Right cardiac atrium (tissue), 5 donors: ENCODE measurements around the gene ADGRV1. TPM values are rescaled to one million over a fixed set of nuclear protein-coding genes. Genes with fewer than 3 reads are reported as not detected.

Experiments used
- ATAC-seq, 2 donors: fragments of 200-7000 bp; cut with Tn5 transposase; one replicate each; pipeline versions ENCODE4 v1.8.0 to v1.9.1; 2020; ENCODE audit warnings: moderate library complexity in 2 of 2, mild to moderate bottlenecking in 1 of 2
- DNase-seq, 3 donors: peaks; one replicate each; pipeline ENCODE4 v3.0.0-alpha.2; 2020
- H3K27ac ChIP-seq: one replicate; pipeline ENCODE4 v1.5.1; 2013; ENCODE audit warnings: mild to moderate bottlenecking, low read length, control low read depth, moderate library complexity
- H3K27me3 ChIP-seq: one replicate; pipeline ENCODE4 v1.6.1; 2013; ENCODE audit not compliant: control insufficient read depth, insufficient read depth
- H3K4me1 ChIP-seq: one replicate; pipeline ENCODE4 v1.6.1; 2013; ENCODE audit warnings: low read length; ENCODE audit not compliant: control insufficient read depth, insufficient read depth
- H3K4me3 ChIP-seq: one replicate; pipeline ENCODE4 v1.5.1; 2013; ENCODE audit warnings: low read length, control low read depth
- H3K9me3 ChIP-seq: one replicate; pipeline ENCODE4 v1.6.1; 2013; ENCODE audit warnings: low read length; ENCODE audit not compliant: control insufficient read depth
- WGBS: extraction: QIAGEN DNeasy Blood & Tissue Kit; methylation state at CpG from one replicate; pipeline ENCODE4 v1.1.7; 2013; 5-methylcytosine and 5-hydroxymethylcytosine counted together
- intact Hi-C, 4 donors: fragments of 100-400 bp; cut with DNase I; formaldehyde crosslinking; loops; one replicate each; pipeline versions ENCODE4 v1.11.0 to v1.14.0; 2022 to 2023
- polyA plus RNA-seq: library from polyadenylated mRNA; stranded (reverse); fragments of 200-250 nt; gene quantifications from one replicate; pipeline ENCODE4 v1.2.3, GENCODE V29; 2013
- total RNA-seq, 4 donors: library from RNA; stranded (reverse); fragmentation: NEBNext Ultra II Directional; extraction: Animal tissue kit (Norgen Biotek cat#: 25700); gene quantifications; one replicate each; pipeline ENCODE4 v1.2.1, GENCODE V29; 2021
- donor health status: healthy with polysubstance abuse.
- donor health status: DM: no; HTN: yes; CAD: no.
- donor health status: DM: no; HTN: no; CAD: no.
- donor health status: DM: no; HTN: yes; CAD: no; lungs with severe emphysema.
- donor health status: DM: yes; HTN: yes; CAD: no.

The ADGRV1 gene
- total and polyA plus RNA-seq, 5 donors: 0.05 to 1.1 (median 0.37) TPM

GRCh38 chr5:90885180-90885868 is 326.7 kb downstream of the ADGRV1 start:
- no peak for ATAC-seq

GRCh38 chr5:90886381-90886780 is 327.8 kb downstream of the ADGRV1 start:
- no peak overlapping the region for H3K27ac ChIP-seq
- H3K4me3 ChIP-seq: no peak overlapping the region
- no peak for DNase-seq
- H3K4me1 ChIP-seq: no peaks in the 10 kb centered on the region
- intact Hi-C loops: no loop called here
- WGBS: 94% methylated on average over 5 of the region's 5 CpGs
- H3K9me3 ChIP-seq: no peaks in the 10 kb centered on the region
- no peaks in the 10 kb centered on the region for H3K27me3 ChIP-seq
- ATAC-seq: no peak

More at GRCh38 chr5:90885180-90885868, 326.7 kb downstream of the ADGRV1 start:
- no peak overlapping the region for H3K4me3 ChIP-seq
- H3K27me3 ChIP-seq: no peaks in the 10 kb centered on the region
- no peaks in the 10 kb centered on the region for H3K4me1 ChIP-seq
- intact Hi-C loops: no loop called here
- 44% methylated on average over 1 of the region's 1 CpG for WGBS
- DNase-seq: no peak
- no peaks in the 10 kb centered on the region for H3K9me3 ChIP-seq
- no peak overlapping the region for H3K27ac ChIP-seq

GRCh38 chr5:90888511-90889324 is 330.1 kb downstream of the ADGRV1 start:
- H3K4me3 ChIP-seq: no peak overlapping the region
- H3K9me3 ChIP-seq: no peaks in the 10 kb centered on the region
- DNase-seq (no peak), ATAC-seq (peak in 1 of 2 donors; percentile 81)
- intact Hi-C loops: no loop called here
- H3K27me3 ChIP-seq: no peaks in the 10 kb centered on the region
- 98% methylated on average over 1 of the region's 1 CpG for WGBS
- H3K4me1 ChIP-seq: no peaks in the 10 kb centered on the region
- no peak overlapping the region for H3K27ac ChIP-seq

- no peak for DNase-seq
- no peak for ATAC-seq
- no peaks in the 10 kb centered on the region for H3K9me3 ChIP-seq
- no peaks in the 10 kb centered on the region for H3K4me1 ChIP-seq
- no peak overlapping the region for H3K27ac ChIP-seq
- no peak overlapping the region for H3K4me3 ChIP-seq
- no peaks in the 10 kb centered on the region for H3K27me3 ChIP-seq
- intact Hi-C loops: no loop called here
Observed at GRCh38 chr5:90889325-90889600, 330.7 kb downstream of the ADGRV1 start.

GRCh38 chr5:90890180-90890579 is 331.6 kb downstream of the ADGRV1 start:
- Histone ChIP-seq H3K9me3 (no peaks in the 10 kb centered on the region), H3K27ac (no peak overlapping the region), H3K4me3 (no peak overlapping the region), H3K27me3 (no peaks in the 10 kb centered on the region), H3K4me1 (no peaks in the 10 kb centered on the region)
- DNase-seq: no peak
- WGBS: 97% methylated on average over 1 of the region's 1 CpG
- no peak for ATAC-seq
- intact Hi-C loops: no loop called here

- H3K4me1 ChIP-seq: no peaks in the 10 kb centered on the region
- H3K4me3 ChIP-seq: no peak overlapping the region
- WGBS: 91% methylated on average over 2 of the region's 2 CpGs
- no peaks in the 10 kb centered on the region for H3K27me3 ChIP-seq
- no peak for ATAC-seq
- no peaks in the 10 kb centered on the region for H3K9me3 ChIP-seq
- DNase-seq: no peak
- H3K27ac ChIP-seq: no peak overlapping the region
- intact Hi-C loops: no loop called here
Observed at GRCh38 chr5:90894866-90895420, 336.3 kb downstream of the ADGRV1 start.

- DNase-seq (no peak), ATAC-seq (no peak)
- H3K27ac ChIP-seq: no peak overlapping the region
- WGBS: 80% methylated on average over 2 of the region's 2 CpGs
- H3K4me1 ChIP-seq: no peaks in the 10 kb centered on the region
- intact Hi-C loops: no loop called here
- H3K9me3 ChIP-seq: no peaks in the 10 kb centered on the region
- H3K27me3 ChIP-seq: no peaks in the 10 kb centered on the region
- no peak overlapping the region for H3K4me3 ChIP-seq
Observed at GRCh38 chr5:90897618-90898017, 339.0 kb downstream of the ADGRV1 start.

GRCh38 chr5:90898326-90899013 is 339.9 kb downstream of the ADGRV1 start:
- DNase-seq (no peak), ATAC-seq (no peak)
- H3K4me1 ChIP-seq: no peaks in the 10 kb centered on the region
- intact Hi-C loops: no loop called here
- no peak overlapping the region for H3K27ac ChIP-seq
- no peaks in the 10 kb centered on the region for H3K9me3 ChIP-seq
- H3K27me3 ChIP-seq: no peaks in the 10 kb centered on the region
- 97% methylated on average over 4 of the region's 4 CpGs for WGBS
- no peak overlapping the region for H3K4me3 ChIP-seq

GRCh38 chr5:90899014-90899604 is 340.5 kb downstream of the ADGRV1 start:
- DNase-seq (no peak), ATAC-seq (no peak)
- intact Hi-C loops: no loop called here
- no peaks in the 10 kb centered on the region for H3K4me1 ChIP-seq
- 80% methylated on average over 2 of the region's 2 CpGs for WGBS
- H3K27ac ChIP-seq: no peak overlapping the region
- no peaks in the 10 kb centered on the region for H3K27me3 ChIP-seq
- H3K9me3 ChIP-seq: no peaks in the 10 kb centered on the region
- no peak overlapping the region for H3K4me3 ChIP-seq

- H3K4me1 ChIP-seq: no peaks in the 10 kb centered on the region
- H3K4me3 ChIP-seq: no peak overlapping the region
- intact Hi-C loops: no loop called here
- ATAC-seq (no peak), DNase-seq (no peak)
- H3K9me3 ChIP-seq: no peaks in the 10 kb centered on the region
- no peak overlapping the region for H3K27ac ChIP-seq
- H3K27me3 ChIP-seq: no peaks in the 10 kb centered on the region
Observed at GRCh38 chr5:90901261-90901660, 342.7 kb downstream of the ADGRV1 start.

GRCh38 chr5:90902170-90902569 is 343.6 kb downstream of the ADGRV1 start:
- H3K9me3 ChIP-seq: no peaks in the 10 kb centered on the region
- ATAC-seq: no peak
- no peaks in the 10 kb centered on the region for H3K27me3 ChIP-seq
- no peak for DNase-seq
- H3K4me3 ChIP-seq: no peak overlapping the region
- WGBS: 89% methylated on average over 4 of the region's 4 CpGs
- no peaks in the 10 kb centered on the region for H3K4me1 ChIP-seq
- intact Hi-C loops: no loop called here
- no peak overlapping the region for H3K27ac ChIP-seq
